HS-27A (cell line): Measurements from ENCODE around the gene GNAI3.

Experiments
- DNase-seq: peaks from one replicate; pipeline ENCODE4 v3.0.0-alpha.2; 2012; ENCODE audit warnings: low read depth, missing footprints

GNAI3 gene

DNA sequence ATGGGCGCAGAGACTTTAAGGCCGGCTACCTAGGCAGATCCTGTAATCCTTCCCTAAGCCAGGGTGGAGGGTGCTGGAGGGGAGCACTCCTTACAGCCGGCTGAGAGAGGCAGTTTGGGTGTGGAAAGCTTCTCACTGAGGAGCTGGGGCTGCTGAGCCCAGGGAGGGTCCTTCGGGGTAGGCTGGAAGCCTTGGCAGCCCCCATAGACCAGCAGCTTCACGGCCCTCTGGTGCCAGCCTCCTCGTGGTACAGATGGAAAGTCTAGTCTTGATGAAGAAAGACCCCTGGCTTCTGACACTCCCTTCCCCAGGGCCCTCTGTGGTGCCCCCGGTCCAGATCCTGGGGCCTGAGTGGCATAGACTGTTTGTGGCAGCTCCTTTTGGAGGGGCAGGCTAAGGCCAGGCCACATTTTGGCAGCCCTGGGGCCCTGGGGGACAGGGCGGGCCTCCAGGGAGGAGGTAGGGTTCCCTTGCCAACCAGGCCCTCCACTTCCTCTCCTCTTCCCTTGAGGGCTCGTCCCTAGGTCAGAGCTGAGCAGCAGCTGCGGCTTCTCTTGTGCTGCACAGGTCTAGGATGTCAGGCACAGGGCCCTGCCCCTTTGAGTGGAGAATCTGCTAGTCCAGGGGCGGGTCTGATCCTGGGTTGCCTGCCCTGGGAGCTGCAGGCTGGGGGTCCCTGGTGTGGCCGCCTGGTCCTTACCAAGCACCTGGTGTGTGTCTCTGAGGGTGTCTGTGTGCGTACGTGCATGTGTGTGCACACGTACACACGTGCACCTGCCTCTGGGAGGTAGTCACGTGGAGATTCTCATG is 76.0 kb downstream of the GNAI3 start:
- no peak for DNase-seq

DNA sequence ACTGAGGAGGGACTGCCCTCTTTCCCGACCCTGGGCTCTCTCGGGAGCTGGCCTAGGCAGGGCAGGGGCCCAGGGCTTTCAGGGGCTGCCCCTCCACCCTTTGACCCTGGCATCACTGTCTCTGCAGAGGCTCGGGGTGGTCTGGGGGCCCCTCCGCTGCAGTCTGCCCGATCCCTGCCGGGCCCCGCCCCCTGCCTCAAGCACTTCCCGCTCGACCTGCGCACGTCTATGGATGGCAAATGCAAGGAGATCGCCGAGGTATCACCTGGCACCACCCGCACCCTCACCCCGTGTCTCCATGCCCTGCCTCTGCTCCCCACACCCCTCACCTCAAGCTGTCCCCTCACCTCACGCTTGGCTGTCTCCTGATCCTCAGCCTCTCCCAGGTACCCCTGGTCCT is 76.8 kb downstream of the GNAI3 start:
- no peak for DNase-seq

DNA sequence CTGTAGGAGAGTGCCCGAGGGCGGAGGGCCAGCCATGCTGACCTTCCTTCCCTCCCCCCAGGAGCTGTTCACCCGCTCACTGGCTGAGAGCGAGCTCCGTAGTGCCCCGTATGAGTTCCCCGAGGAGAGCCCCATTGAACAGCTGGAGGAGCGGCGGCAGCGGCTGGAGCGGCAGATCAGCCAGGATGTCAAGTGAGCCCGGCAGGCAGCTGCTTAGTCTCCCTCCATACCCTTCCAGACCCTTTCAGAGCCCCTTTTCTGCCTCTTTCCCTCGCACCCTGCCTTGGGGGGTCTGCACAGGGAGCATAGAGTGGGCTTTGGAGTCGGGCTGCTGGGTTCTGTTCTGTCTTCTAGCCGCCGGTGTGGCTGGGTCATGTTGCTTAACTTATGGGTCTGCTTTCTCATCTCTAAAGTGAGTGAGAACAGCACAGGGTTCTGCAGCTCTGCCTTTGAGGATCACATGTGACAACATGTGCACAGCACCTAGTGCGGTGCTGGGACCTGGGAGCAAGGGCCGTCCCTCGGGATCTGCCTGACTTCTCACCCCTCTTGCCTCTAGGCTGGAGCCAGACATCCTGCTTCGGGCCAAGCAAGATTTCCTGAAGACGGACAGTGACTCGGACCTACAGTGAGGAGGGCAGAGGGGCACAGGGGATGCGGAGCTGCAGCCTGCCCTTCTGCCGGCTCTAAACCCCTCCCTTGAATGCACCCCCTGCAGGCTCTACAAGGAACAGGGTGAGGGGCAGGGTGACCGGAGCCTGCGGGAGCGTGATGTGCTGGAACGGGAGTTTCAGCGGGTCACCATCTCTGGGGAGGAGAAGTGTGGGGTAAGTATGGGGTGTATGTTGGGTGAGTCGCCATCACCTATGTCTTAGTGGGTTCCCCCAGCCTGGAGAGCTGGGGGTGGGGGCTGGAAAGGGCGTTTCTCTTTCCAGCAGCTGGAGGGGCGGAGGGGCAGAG is 77.5 kb downstream of the GNAI3 start:
- DNase-seq, result no peak

DNA sequence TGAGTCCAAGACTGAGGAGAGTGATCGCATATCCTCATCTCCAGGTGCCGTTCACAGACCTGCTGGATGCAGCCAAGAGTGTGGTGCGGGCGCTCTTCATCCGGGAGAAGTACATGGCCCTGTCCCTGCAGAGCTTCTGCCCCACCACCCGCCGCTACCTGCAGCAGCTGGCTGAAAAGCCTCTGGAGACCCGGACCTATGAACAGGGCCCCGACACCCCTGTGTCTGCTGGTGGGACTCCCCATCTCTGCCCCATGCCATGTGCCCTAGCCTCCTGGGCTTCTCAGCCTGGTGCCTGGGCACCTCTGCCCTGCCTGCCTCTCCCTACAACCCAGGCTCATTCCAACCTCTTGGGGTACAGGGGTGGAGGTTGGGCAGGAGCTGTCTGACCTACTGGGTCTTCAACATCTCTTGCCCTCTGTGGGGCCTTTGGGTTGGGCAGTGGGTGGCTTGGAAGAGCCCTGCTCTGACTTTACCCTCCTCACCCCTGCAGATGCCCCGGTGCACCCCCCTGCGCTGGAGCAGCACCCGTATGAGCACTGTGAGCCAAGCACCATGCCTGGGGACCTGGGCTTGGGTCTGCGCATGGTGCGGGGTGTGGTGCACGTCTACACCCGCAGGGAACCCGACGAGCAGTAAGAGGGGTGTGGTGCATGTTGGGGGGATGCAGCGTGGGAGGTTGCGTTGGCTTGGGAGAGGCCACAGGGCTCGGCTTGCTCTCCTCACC is 78.4 kb downstream of the GNAI3 start:
- no peak for DNase-seq

DNA sequence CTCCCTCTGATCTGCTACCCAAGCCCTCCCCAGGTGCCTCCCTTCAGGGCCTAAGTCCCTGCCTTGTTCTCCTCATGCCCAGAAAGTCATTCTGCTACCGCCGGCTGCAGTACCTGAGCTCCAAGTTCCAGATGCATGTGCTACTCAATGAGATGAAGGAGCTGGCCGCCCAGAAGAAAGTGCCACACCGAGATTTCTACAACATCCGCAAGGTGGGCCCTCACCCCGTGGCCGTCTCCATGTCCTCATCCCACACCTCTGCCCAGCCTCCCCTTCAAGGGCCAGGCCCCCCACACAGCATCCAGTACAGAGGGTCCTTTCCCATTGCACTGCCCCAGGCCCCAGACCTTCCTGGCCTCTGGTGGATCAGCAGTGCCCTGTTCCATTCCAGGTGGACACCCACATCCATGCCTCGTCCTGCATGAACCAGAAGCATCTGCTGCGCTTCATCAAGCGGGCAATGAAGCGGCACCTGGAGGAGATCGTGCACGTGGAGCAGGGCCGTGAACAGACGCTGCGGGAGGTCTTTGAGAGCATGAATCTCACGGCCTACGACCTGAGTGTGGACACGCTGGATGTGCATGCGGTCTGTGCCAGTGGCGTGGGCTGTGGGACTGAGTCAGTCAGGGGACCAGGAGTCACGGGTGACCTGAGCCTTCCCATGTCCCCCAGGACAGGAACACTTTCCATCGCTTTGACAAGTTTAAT is 79.4 kb downstream of the GNAI3 start:
- no peak for DNase-seq

DNA sequence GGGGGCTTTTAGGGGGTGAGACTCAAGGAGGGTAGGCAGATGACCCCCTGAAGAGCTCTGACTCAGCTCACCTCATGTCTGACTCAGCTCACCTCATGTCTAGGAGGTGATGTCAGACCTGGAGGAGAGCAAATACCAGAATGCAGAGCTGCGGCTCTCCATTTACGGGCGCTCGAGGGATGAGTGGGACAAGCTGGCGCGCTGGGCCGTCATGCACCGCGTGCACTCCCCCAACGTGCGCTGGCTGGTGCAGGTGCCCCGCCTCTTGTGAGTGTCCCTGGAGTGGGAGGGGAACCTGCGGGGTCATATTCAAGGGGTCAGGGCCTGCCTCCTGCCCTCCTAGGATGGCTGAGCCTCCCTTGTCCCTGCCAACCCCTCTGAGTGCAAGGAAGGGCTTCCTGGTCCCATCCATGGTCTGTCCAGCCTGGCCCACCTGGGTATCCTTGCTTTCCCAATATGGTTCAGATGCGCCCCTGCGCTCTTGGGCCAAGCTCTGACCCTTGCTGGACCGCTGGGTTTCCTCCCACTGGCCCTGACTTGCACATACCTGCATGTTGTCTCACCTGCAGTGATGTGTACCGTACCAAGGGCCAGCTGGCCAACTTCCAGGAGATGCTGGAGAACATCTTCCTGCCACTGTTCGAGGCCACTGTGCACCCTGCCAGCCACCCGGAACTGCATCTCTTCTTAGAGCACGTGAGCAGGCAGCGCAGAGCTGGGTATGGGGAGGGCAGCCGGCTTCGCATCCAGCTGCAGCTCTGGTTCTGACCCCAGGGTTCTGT is 80.3 kb downstream of the GNAI3 start:
- DNase-seq, result no peak

DNA sequence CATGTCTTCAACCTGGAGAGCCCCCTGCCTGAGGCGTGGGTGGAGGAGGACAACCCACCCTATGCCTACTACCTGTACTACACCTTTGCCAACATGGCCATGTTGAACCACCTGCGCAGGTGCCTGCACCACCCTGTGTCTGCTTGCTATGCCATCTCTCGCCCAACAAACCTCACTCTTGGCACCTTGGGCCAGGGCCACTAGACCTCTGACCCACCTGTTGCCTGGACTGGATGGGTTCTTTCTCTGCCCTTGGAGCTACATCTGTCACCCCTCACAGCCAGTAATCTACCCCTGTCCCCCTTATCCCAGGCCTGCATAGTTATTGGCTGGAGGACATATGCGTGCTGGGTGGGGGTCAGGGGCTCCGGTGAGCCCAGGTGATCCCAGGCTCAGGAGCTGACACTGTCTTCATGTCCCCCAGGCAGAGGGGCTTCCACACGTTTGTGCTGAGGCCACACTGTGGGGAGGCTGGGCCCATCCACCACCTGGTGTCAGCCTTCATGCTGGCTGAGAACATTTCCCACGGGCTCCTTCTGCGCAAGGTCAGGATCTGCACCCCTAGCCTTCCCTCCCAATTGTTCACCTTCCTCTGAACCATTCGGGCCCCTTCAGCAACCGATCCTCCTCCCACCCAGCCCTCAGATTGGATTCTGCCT is 81.1 kb downstream of the GNAI3 start:
- DNase-seq, result no peak

DNA sequence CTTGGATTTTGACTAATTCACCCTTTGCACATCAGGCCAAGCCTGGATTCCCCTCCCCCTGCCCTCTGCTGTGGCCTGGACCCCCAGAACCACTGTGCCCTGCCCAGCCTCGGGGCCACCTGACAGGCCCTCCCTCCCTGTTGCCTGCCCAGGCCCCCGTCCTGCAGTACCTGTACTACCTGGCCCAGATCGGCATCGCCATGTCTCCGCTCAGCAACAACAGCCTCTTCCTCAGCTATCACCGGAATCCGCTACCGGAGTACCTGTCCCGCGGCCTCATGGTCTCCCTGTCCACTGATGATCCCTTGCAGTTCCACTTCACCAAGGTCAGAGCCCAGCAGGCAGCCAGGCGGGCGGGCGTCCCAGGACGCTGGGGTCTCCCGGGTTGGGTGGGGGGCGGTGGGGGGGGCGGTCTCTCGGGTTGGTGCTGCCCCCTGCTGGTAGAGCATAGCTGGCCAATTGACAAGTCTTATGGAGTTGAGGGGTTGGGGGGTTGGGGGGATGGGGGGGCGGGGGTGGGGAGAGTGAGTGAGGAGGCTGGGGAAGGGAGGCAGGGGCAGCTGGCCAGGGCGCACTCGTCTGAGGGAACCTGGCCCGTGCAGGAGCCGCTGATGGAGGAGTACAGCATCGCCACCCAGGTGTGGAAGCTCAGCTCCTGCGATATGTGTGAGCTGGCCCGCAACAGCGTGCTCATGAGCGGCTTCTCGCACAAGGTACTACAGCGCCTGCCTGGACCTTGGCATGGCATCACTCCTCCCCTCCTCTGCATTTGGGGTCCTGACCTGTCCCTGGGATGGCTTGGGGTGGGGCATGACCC is 81.9 kb downstream of the GNAI3 start:
- no peak for DNase-seq

DNA sequence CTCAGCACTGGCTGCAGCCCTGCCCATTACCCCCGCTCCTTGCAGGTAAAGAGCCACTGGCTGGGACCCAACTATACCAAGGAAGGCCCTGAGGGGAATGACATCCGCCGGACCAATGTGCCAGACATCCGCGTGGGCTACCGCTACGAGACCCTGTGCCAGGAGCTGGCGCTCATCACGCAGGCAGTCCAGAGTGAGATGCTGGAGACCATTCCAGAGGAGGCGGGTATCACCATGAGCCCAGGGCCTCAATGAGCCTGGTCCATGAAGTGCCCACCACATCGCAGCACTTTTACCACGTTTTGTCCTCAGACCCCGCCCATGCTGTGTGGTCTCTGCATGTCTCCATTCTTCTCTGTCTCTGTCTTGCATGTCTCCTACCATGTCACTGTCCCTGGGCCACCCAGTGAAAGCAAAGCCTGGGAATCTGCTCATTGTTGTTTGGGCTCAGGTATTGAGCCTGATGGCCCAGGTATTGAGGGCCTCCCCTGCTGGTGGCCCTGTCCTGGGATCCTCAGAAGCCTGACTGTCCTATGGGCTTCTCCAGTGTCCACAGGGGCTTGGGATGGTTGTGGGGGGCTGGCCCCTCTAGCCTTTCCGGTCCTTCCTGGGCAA is 82.6 kb downstream of the GNAI3 start:
- DNase-seq, result no peak

DNA sequence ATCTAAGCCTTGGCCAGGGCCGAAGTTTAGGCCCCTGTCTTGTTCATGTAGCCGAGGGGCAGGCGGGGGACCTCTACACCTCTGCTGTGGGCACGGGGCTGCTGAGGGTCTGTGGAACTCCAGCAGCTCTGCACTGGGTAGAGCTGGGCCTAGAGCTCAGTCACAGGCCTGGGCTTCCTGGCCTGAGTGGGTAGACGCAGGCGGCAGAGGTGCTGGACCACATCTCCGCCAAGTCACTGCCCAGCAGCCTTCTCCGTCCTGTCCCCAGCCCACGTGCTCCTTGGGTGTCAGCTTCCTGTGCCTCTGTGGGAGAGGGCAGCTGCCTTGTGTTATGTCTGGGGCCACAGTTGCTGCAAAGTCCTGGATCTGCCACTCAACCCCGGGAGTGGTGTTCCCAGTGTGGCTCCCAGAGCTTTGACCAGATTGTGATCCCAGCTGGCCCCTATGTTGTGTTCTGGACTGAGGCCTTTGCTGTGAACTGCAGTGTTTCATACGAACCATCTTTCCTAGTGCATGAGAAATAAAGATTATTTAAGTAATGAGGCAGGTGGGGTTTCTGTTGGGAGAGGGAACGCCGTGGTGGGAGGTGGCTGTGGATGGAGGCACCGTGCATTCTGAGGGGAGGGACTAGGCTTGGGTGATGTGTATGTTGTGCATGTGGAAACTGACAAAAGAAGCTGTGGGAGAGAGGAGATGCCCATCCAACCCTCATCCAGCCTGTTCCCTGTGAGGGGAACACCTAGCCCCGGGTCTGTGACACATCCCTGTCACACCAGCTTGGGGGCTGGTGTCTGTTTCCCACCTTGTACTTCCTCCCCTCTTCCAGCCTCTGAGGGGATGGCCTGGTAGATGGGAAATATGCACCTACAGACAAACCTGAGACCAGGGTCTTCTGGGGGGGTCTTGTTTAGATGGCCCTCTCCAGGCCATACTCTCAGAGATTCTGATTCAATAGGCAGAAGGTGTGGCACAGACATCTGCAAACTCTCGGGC is 83.4 kb downstream of the GNAI3 start:
- DNase-seq, result no peak

DNA sequence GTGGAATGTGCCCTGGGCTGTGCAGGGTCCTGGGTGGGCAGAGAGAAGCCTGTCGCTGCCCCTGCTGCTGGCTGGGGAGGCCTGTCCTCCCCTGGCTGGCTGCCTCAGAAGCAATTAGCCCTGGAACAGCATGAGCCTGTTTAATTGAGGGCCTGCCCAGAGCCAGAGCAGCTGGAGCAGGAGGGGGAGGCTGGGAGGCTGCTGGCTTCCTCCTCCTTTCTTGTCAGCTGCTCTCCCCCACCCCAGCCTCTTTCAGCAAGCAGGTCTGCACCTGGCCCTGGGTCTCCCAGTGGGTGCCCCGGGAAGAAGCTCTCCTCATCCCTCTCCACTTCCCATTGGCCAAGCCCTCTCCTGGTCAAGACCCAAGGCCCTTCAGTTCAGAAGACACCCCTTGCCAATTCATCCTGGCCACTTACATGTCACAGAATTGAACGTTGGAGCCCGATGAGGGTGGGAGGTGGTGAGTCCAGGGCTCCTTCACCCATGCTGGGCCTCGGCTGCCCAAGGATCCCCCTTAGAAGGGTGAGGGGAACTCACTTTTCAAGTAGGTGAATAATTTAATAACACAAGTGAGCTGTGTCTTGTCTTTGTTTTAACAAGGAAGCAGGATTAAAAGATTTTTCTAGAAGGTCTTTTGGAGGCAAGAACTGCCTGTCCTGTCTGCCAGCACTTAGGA is 84.4 kb downstream of the GNAI3 start:
- DNase-seq, result no peak

DNA sequence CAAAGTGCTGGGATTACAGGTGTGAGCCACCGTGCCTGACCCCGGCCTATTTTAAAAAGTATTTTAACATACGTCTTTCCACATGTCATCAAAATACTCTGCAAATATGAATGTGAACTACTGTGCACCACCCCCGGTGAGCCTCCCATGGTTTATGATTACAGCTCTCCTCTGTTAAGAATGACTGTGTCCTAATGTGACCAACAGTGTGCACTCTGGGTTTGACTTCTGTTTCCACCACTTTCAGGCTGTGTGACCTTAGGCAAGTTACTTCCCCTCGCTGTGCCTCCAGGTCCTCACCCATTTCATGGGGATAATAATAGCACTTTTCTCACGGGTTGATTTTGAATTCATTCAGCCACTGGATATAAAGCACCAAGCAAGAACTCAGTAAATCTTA is 85.9 kb downstream of the GNAI3 start:
- DNase-seq, result no peak

DNA sequence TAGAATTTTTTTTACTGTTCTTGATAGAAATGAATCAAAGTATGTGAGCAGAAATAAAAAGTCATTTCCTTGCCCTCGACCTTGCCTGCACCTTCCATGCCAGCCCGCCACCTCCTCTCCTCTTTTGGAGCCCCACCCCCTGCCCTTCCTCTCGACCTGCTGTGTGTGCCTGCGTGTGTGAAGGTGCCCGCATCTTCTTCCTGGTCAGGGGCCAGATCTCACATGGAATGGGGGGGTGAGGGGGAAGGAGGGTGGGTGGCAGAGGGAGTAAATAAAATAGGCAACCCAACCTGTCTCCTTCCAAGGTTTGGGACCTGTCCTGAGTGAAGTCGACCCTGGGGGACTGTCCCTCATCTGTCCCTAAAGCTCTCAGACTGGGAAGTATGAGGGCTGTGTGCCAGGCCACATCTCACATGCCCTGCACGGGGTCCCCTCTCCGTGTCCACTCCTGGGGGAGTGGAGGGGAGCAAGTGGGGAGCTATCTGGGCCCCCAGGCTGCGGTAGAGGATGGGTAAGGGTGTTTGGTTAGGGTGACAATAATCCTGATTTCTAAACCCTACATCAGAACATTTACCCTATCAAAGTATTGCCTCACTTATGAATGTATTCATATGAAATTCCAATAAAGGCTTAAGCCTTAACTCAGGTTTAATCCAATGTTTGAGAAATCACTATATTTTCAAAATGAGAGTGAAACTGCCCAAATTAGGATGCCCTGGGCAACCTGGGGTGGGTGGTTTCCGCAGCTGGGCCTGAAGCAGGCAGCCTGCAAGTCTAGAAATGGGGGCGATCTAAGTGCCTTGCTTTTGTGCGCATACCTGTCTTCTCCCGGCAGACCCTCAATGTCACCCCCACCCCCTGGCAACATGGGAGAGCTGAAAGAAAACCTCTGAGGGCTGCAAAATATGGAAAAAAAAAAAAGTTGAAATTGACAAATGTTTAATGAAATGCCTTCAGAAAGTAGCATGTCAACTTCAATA is 86.6 kb downstream of the GNAI3 start:
- no peak for DNase-seq

DNA sequence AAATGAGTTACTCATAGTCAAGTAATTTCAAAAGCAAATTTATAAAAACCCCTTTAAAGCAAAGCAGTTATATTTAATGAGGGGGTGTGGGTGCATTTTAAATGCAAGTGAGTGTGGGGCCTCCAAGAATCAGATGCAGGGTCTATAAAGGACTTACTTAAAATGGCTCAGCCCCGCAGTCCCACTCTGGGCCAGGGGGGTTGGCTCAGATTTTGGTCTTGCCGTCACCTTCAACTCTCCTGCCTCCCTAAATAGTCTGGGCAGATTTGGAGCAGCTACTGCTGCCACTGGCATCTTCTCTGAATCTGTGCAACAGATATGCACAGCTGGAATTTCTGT is 87.4 kb downstream of the GNAI3 start:
- DNase-seq, result no peak

DNA sequence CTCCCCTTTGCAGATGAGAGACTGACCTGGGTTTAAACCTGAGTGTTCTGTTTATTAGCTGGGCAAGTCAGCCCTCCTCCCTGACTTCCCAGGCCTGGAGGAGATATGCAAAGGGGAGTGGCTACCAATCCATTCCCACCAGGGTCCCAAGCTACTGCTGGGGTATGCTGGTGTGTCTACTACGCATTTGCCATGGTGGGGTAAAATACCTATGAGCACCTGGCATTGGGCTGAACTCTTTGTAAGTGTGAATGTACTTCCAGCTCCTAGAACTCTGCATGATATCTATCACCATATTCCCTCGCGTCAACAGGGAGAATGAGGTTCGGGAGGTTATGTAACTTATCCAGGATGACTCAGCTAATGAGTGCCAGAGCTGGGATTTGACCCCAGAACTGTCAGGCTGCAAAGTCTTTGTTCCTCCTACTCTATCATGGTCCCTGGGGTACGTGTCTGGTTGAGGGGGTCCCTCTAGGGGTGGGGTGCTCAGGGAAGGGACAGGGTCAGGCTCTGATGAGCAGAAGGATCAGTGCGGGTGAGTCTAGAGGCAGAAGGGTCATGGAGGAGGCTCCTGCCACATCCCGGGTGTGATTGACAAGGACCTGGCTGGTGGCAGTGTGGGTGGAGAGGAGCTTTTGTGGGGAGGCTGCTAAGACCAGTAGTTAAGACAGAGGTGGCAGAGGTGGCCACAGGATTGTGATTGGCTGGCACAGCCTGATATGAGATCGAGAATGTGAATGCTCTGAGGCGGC is 88.0 kb downstream of the GNAI3 start:
- no peak for DNase-seq
